Activated CD4-positive, alpha-beta T cell treated with anti-CD3 and anti-CD28 coated beads for 36 hours (primary cell): ENCODE results near the gene GRIK2. TPM values are rescaled to one million over a fixed set of nuclear protein-coding genes. Genes with fewer than 3 reads are reported as not detected.
"Not testable (repeated sequence)": the region's sequence is repeated elsewhere in the genome, so short reads cannot be mapped to it uniquely, and the experiment has no call there.

Source experiments
- ATAC-seq: fragments of 200-7000 bp; cut with Tn5 transposase; one replicate; pipeline ENCODE4 v1.10.0; 2021; ENCODE audit warnings: mild to moderate bottlenecking, moderate library complexity
- CTCF ChIA-PET: fragments of 350-600 bp; sonication (Branson Sonifier 250); formaldehyde crosslinking; loops from one replicate; lab custom pipeline; 2021; ENCODE audit warnings: antibody characterized with exemption; lab: Charles Lee
- POLR2A ChIA-PET: fragments of 350-600 bp; sonication (Branson Sonifier 250); formaldehyde crosslinking; loops from one replicate; lab custom pipeline; 2021; ENCODE audit warnings: antibody characterized with exemption, inconsistent platforms; lab: Charles Lee
- DNase-seq: peaks from one replicate; pipeline ENCODE4 v3.0.0-alpha.2; 2020
- H3K27ac Mint-ChIP-seq: one replicate; pipeline ENCODE4 v1.8.0; 2021; ENCODE audit warnings: mixed read lengths
- H3K27me3 Mint-ChIP-seq: one replicate; pipeline ENCODE4 v1.8.0; 2021; ENCODE audit warnings: mixed read lengths
- H3K36me3 Mint-ChIP-seq: one replicate; pipeline ENCODE4 v1.8.0; 2021; ENCODE audit warnings: low read depth, mixed read lengths
- H3K4me1 Mint-ChIP-seq: one replicate; pipeline ENCODE4 v1.8.0; 2021; ENCODE audit warnings: mixed read lengths
- H3K4me3 Mint-ChIP-seq: one replicate; pipeline ENCODE4 v1.8.0; 2021; ENCODE audit warnings: mild to moderate bottlenecking, moderate library complexity, mixed read lengths
- H3K9me3 Mint-ChIP-seq: one replicate; pipeline ENCODE4 v1.8.0; 2021; ENCODE audit warnings: low read depth, mixed read lengths
- intact Hi-C, 2 experiments: fragments of 100-400 bp; cut with DNase I in 1 of 2; cut with micrococcal nuclease in 1 of 2; formaldehyde crosslinking; loops; one replicate each; pipeline versions ENCODE4 v1.14.2 to v1.15.1; 2022 to 2024; cut with DNase I, micrococcal nuclease
- total RNA-seq, 2 experiments: library from RNA; stranded (reverse); gene quantifications; one replicate each; pipeline ENCODE4 v1.2.3, GENCODE V29; 2021

The GRIK2 gene
- not detected for total RNA-seq

- Mint-ChIP-seq H3K27ac (no peak within 1 kb of the TSS), H3K4me1 (no peaks in the 10 kb centered on the region), H3K4me3 (no peak within 1 kb of the TSS), H3K9me3 (peaks cover under 1% of the 10 kb centered on the region), H3K36me3 (no peaks in the 10 kb centered on the region), H3K27me3 (peaks cover 36% of the 10 kb centered on the region)
- peak; percentile 50 for DNase-seq
- ChIA-PET POLR2A (interaction anchor here (0.6 kb wide), 1 partner anchor 936 kb away, joined by 3 read pairs; no protein-coding TSS in a partner anchor), CTCF (no interaction called here)
- ATAC-seq = peak; percentile 42
- intact Hi-C loops = loop anchor here in 1 of 2 experiments (10.0 kb wide), 1 partner anchor 1779 kb away; no protein-coding TSS in a partner anchor
These were observed at the start of gene GRIK2 for GRCh38 chr6:101393251-101393828. Gene GRIK2, plus strand, starts transcription at chr6:101393708.

GRCh38 chr6:101344885-101345284 is 48.6 kb upstream of the GRIK2 start:
- CTCF ChIA-PET = no interaction called here
- Mint-ChIP-seq H3K27me3 (no peaks in the 10 kb centered on the region), H3K4me3 (no peak overlapping the region), H3K27ac (no peak overlapping the region), H3K36me3 (no peaks in the 10 kb centered on the region), H3K4me1 (no peaks in the 10 kb centered on the region), H3K9me3 (peaks cover 3% of the 10 kb centered on the region)
- ATAC-seq (no peak), DNase-seq (no peak)
- intact Hi-C loops = no loop called here
- POLR2A ChIA-PET = no interaction called here

GRCh38 chr6:101348816-101349215 is 44.7 kb upstream of the GRIK2 start:
- ChIA-PET POLR2A (no interaction called here), CTCF (no interaction called here)
- H3K4me3 Mint-ChIP-seq = no peak overlapping the region
- no peak for ATAC-seq
- H3K36me3 Mint-ChIP-seq = no peaks in the 10 kb centered on the region
- no peaks in the 10 kb centered on the region for H3K9me3 Mint-ChIP-seq
- no peaks in the 10 kb centered on the region for H3K27me3 Mint-ChIP-seq
- H3K4me1 Mint-ChIP-seq = no peaks in the 10 kb centered on the region
- no peak for DNase-seq
- intact Hi-C loops = no loop called here
- H3K27ac Mint-ChIP-seq = no peak overlapping the region

GRCh38 chr6:101350631-101351030 is 42.9 kb upstream of the GRIK2 start:
- H3K4me3 Mint-ChIP-seq, H3K36me3 Mint-ChIP-seq, H3K27me3 Mint-ChIP-seq, intact Hi-C loops, H3K9me3 Mint-ChIP-seq, POLR2A ChIA-PET, H3K4me1 Mint-ChIP-seq, H3K27ac Mint-ChIP-seq, CTCF ChIA-PET, DNase-seq, ATAC-seq: not testable (repeated sequence)

- ChIA-PET CTCF (interaction anchor here (0.7 kb wide), 1 partner anchor 86 kb away, joined by 3 read pairs; no protein-coding TSS in a partner anchor), POLR2A (no interaction called here)
These were observed 42.3 kb upstream of the GRIK2 start for GRCh38 chr6:101351173-101351572.

GRCh38 chr6:101352316-101352715 is 41.2 kb upstream of the GRIK2 start:
- POLR2A ChIA-PET = no interaction called here
- CTCF ChIA-PET = interaction anchor here (0.6 to 0.9 kb wide), 2 partner anchors 11 to 171 kb away, joined by 3 read pairs; no protein-coding TSS in a partner anchor
- ATAC-seq (no peak), DNase-seq (no peak)
- intact Hi-C loops = no loop called here
- Mint-ChIP-seq H3K27me3 (no peaks in the 10 kb centered on the region), H3K4me3 (no peak overlapping the region), H3K9me3 (no peaks in the 10 kb centered on the region), H3K36me3 (no peaks in the 10 kb centered on the region), H3K4me1 (no peaks in the 10 kb centered on the region), H3K27ac (no peak overlapping the region)

More at GRCh38 chr6:101351173-101351572, 42.3 kb upstream of the GRIK2 start:
- DNase-seq (no peak), ATAC-seq (no peak)
- no peaks in the 10 kb centered on the region for H3K4me1 Mint-ChIP-seq
- H3K27me3 Mint-ChIP-seq = no peaks in the 10 kb centered on the region
- H3K4me3 Mint-ChIP-seq = no peak overlapping the region
- no peaks in the 10 kb centered on the region for H3K36me3 Mint-ChIP-seq
- intact Hi-C loops = no loop called here
- no peaks in the 10 kb centered on the region for H3K9me3 Mint-ChIP-seq
- H3K27ac Mint-ChIP-seq = no peak overlapping the region

- Mint-ChIP-seq H3K4me3 (no peak overlapping the region), H3K27ac (no peak overlapping the region)
- POLR2A ChIA-PET = no interaction called here
These were observed 28.3 kb upstream of the GRIK2 start for GRCh38 chr6:101365181-101365580.

GRCh38 chr6:101379926-101380325 is 13.6 kb upstream of the GRIK2 start:
- H3K4me1 Mint-ChIP-seq = no peaks in the 10 kb centered on the region
- no peaks in the 10 kb centered on the region for H3K36me3 Mint-ChIP-seq
- no peaks in the 10 kb centered on the region for H3K27me3 Mint-ChIP-seq
- no peak overlapping the region for H3K4me3 Mint-ChIP-seq
- ChIA-PET POLR2A (no interaction called here), CTCF (no interaction called here)
- no peak overlapping the region for H3K27ac Mint-ChIP-seq
- DNase-seq (no peak), ATAC-seq (no peak)
- no peaks in the 10 kb centered on the region for H3K9me3 Mint-ChIP-seq
- intact Hi-C loops = no loop called here

More at GRCh38 chr6:101365181-101365580, 28.3 kb upstream of the GRIK2 start:
- no peak for DNase-seq
- H3K4me1 Mint-ChIP-seq = no peaks in the 10 kb centered on the region
- H3K27me3 Mint-ChIP-seq = no peaks in the 10 kb centered on the region
- ATAC-seq = no peak
- intact Hi-C loops = no loop called here
- CTCF ChIA-PET = no interaction called here
- H3K9me3 Mint-ChIP-seq = no peaks in the 10 kb centered on the region
- H3K36me3 Mint-ChIP-seq = no peaks in the 10 kb centered on the region

GRCh38 chr6:101380897-101381630 is 12.4 kb upstream of the GRIK2 start:
- ATAC-seq (no peak), DNase-seq (no peak)
- H3K36me3 Mint-ChIP-seq = no peaks in the 10 kb centered on the region
- H3K27ac Mint-ChIP-seq = no peak overlapping the region
- H3K4me1 Mint-ChIP-seq = no peaks in the 10 kb centered on the region
- no peaks in the 10 kb centered on the region for H3K27me3 Mint-ChIP-seq
- intact Hi-C loops = no loop called here
- H3K9me3 Mint-ChIP-seq = no peaks in the 10 kb centered on the region
- no peak overlapping the region for H3K4me3 Mint-ChIP-seq
- CTCF ChIA-PET = no interaction called here
- POLR2A ChIA-PET = no interaction called here

GRCh38 chr6:101383747-101384146 is 9.8 kb upstream of the GRIK2 start:
- H3K27me3 Mint-ChIP-seq, H3K9me3 Mint-ChIP-seq, CTCF ChIA-PET, H3K4me3 Mint-ChIP-seq, POLR2A ChIA-PET, intact Hi-C loops, H3K4me1 Mint-ChIP-seq, ATAC-seq, H3K27ac Mint-ChIP-seq, H3K36me3 Mint-ChIP-seq, DNase-seq: not testable (repeated sequence)

GRCh38 chr6:101386982-101387381 is 6.5 kb upstream of the GRIK2 start:
- no peak for DNase-seq
- Mint-ChIP-seq H3K9me3 (no peaks in the 10 kb centered on the region), H3K36me3 (no peaks in the 10 kb centered on the region), H3K27me3 (peaks cover 10% of the 10 kb centered on the region), H3K27ac (no peak overlapping the region), H3K4me3 (no peak overlapping the region), H3K4me1 (no peaks in the 10 kb centered on the region)
- ATAC-seq = no peak
- POLR2A ChIA-PET = no interaction called here
- CTCF ChIA-PET = no interaction called here
- intact Hi-C loops = no loop called here
